T follicular helper cell (primary cell): Measurements from ENCODE around the gene GRAMD1A.
A peak's percentile ranks its signal among the peaks of the same experiment; 100 is the strongest.
"Not testable (repeated sequence)": the region's sequence is repeated elsewhere in the genome, so short reads cannot be mapped to it uniquely, and the experiment has no call there.

ENCODE experiments used
- DNase-seq: peaks from one replicate; pipeline ENCODE4 v3.0.0-alpha.2; 2020; ENCODE audit warnings: low read depth
- total RNA-seq, 2 experiments: gene quantifications; one replicate each; lab custom pipeline; 2026; lab: John Stamatoyannopoulos, UW

Gene GRAMD1A
- total RNA-seq: 70.8 to 159 reads per million in 2 experiments

- peak; percentile 59 for DNase-seq
These were observed at the start of gene GRAMD1A for GRCh38 chr19:34999498-35000337. GRAMD1A (plus strand) TSS chr19:35000323; CDS start chr19:35000479, 156 bp downstream.

- DNase-seq: no peak
These were observed 47.0 kb upstream of the GRAMD1A start for GRCh38 chr19:34953092-34953491.

GRCh38 chr19:34957830-34958751 lies 42.0 kb upstream of the GRAMD1A start:
- no peak for DNase-seq

GRCh38 chr19:34959021-34959420 lies 41.1 kb upstream of the GRAMD1A start:
- DNase-seq: no peak

- DNase-seq: no peak
These were observed 39.9 kb upstream of the GRAMD1A start for GRCh38 chr19:34960103-34960805.

GRCh38 chr19:34960940-34961679 lies 39.0 kb upstream of the GRAMD1A start:
- DNase-seq: no peak

- DNase-seq: no peak
These were observed 38.1 kb upstream of the GRAMD1A start for GRCh38 chr19:34961775-34962686.

- DNase-seq: no peak
These were observed 37.2 kb upstream of the GRAMD1A start for GRCh38 chr19:34962687-34963572.

- peak; percentile 14 for DNase-seq
These were observed 36.3 kb upstream of the GRAMD1A start, which contains the start of gene ZNF792 for GRCh38 chr19:34963573-34964406. ZNF792 (minus strand) TSS chr19:34964229; CDS start chr19:34963662, 567 bp downstream.

- no peak for DNase-seq
These were observed 35.5 kb upstream of the GRAMD1A start for GRCh38 chr19:34964598-34964997.

GRCh38 chr19:34965505-34965904 lies 34.6 kb upstream of the GRAMD1A start:
- DNase-seq: not testable (repeated sequence)

- DNase-seq: no peak
These were observed 32.6 kb upstream of the GRAMD1A start for GRCh38 chr19:34967551-34967950.

- DNase-seq: no peak
These were observed 30.4 kb upstream of the GRAMD1A start for GRCh38 chr19:34969721-34970120.

- not testable (repeated sequence) for DNase-seq
These were observed 29.8 kb upstream of the GRAMD1A start for GRCh38 chr19:34970185-34970780.

GRCh38 chr19:34972163-34972705 lies 27.9 kb upstream of the GRAMD1A start:
- no peak for DNase-seq

- no peak for DNase-seq
These were observed 25.5 kb upstream of the GRAMD1A start for GRCh38 chr19:34974646-34975045.

- no peak for DNase-seq
These were observed 25.1 kb upstream of the GRAMD1A start for GRCh38 chr19:34975056-34975455.
